ENCODE results near the gene KRTAP9-9.

KRTAP9-9 gene

GRCh38 chr17:41302981-41303380, 47.8 kb downstream of the KRTAP9-9 start:
- Histone ChIP-seq H3K4me3 (ENCODE audit: insufficient read depth, low read length, poor library complexity, severe bottlenecking) (no peak overlapping the region), H3K27ac (ENCODE audit: low read depth, low read length) (no peak overlapping the region), H2AFZ (ENCODE audit: low read depth, low read length, severe bottlenecking) (no peak overlapping the region), H3K9me3 (ENCODE audit: insufficient read depth, low read length) (no peaks in the 10 kb centered on the region), H3K27me3 (ENCODE audit: low read length) (no peaks in the 10 kb centered on the region), H3K4me2 (ENCODE audit: low read depth, low read length, poor library complexity, severe bottlenecking) (no peak overlapping the region), H3K36me3 (ENCODE audit: low read length) (no peaks in the 10 kb centered on the region), H4K20me1 (ENCODE audit: low read depth, low read length) (no peaks in the 10 kb centered on the region), H3K9ac (ENCODE audit: low read length) (no peak overlapping the region), H3F3A (ENCODE audit: insufficient read depth) (no peaks in the 10 kb centered on the region), H3K9me2 (replicated peaks; ENCODE audit: insufficient read depth, low read length) (no peaks in the 10 kb centered on the region), H3K79me2 (ENCODE audit: insufficient read depth, low read length) (no peaks in the 10 kb centered on the region)
- no peak for TF ChIP-seq CTCF (IDR thresholded peaks at IDR 0.05; ENCODE audit: insufficient read depth, low read length, poor library complexity, severe bottlenecking)
- TF ChIP-seq EZH2phosphoT487 (conservative IDR thresholded peaks at IDR 0.05; ENCODE audit: low read length), result no peak

- no peak overlapping the region for H3K4me3 ChIP-seq (ENCODE audit: insufficient read depth, low read length, poor library complexity, severe bottlenecking)
- peaks cover 10% of the 10 kb centered on the region for H3F3A ChIP-seq (ENCODE audit: insufficient read depth)
- H3K27me3 ChIP-seq (ENCODE audit: low read length), result no peaks in the 10 kb centered on the region
- no peak overlapping the region for H3K9ac ChIP-seq (ENCODE audit: low read length)
- no peaks in the 10 kb centered on the region for H3K36me3 ChIP-seq (ENCODE audit: low read length)
- no peak overlapping the region for H3K27ac ChIP-seq (ENCODE audit: low read depth, low read length)
- no peak overlapping the region for H2AFZ ChIP-seq (ENCODE audit: low read depth, low read length, severe bottlenecking)
- H3K9me2 ChIP-seq (replicated peaks; ENCODE audit: insufficient read depth, low read length), result no peaks in the 10 kb centered on the region
- H4K20me1 ChIP-seq (ENCODE audit: low read depth, low read length), result no peaks in the 10 kb centered on the region
- no peaks in the 10 kb centered on the region for H3K79me2 ChIP-seq (ENCODE audit: insufficient read depth, low read length)
- no peak overlapping the region for H3K4me2 ChIP-seq (ENCODE audit: low read depth, low read length, poor library complexity, severe bottlenecking)
- TF ChIP-seq EZH2phosphoT487 (conservative IDR thresholded peaks at IDR 0.05; ENCODE audit: low read length) (no peak), CTCF (IDR thresholded peaks at IDR 0.05; ENCODE audit: insufficient read depth, low read length, poor library complexity, severe bottlenecking) (no peak)
- H3K9me3 ChIP-seq (ENCODE audit: insufficient read depth, low read length), result no peaks in the 10 kb centered on the region
These were observed 48.9 kb downstream of the KRTAP9-9 start for GRCh38 chr17:41304091-41304490.

All from SU-DHL-6 (cell line).